Neuronal stem cell (in vitro differentiated cells): ENCODE results near the gene KCTD19.

ENCODE experiments used
- DNase-seq: peaks from one replicate; pipeline ENCODE4 v3.0.0-alpha.2; 2013; ENCODE audit warnings: low spot score
- H2AFZ ChIP-seq: one replicate; pipeline ENCODE4 v1.6.1; 2013; ENCODE audit warnings: mild to moderate bottlenecking, low read length, inconsistent platforms
- H2AK5ac ChIP-seq: 2 replicates; pipeline ENCODE4 v1.6.1; 2013; ENCODE audit warnings: low read depth, mild to moderate bottlenecking, inconsistent platforms, low read length, moderate library complexity, mixed read lengths
- H2BK120ac ChIP-seq: 2 replicates; pipeline ENCODE4 v1.6.1; 2013; ENCODE audit warnings: low read depth, mild to moderate bottlenecking, inconsistent platforms, low read length, moderate library complexity, mixed read lengths
- H2BK12ac ChIP-seq: one replicate; pipeline ENCODE4 v1.6.1; 2013; ENCODE audit warnings: low read length, inconsistent platforms
- H2BK15ac ChIP-seq: 2 replicates; pipeline ENCODE4 v1.6.1; 2013; ENCODE audit warnings: mild to moderate bottlenecking, low read length, inconsistent platforms, mixed read lengths
- H2BK5ac ChIP-seq: one replicate; pipeline ENCODE4 v1.6.1; 2013; ENCODE audit warnings: inconsistent platforms, mild to moderate bottlenecking, low read length, moderate library complexity
- H3K14ac ChIP-seq: one replicate; pipeline ENCODE4 v1.6.1; 2013; ENCODE audit warnings: low read length, inconsistent platforms
- H3K18ac ChIP-seq: 2 replicates; pipeline ENCODE4 v1.6.1; 2013; ENCODE audit warnings: low read length, inconsistent platforms
- H3K23ac ChIP-seq: 2 replicates; pipeline ENCODE4 v1.6.1; 2013; ENCODE audit warnings: low read depth, mild to moderate bottlenecking, mixed read lengths, low read length, inconsistent platforms; ENCODE audit not compliant: poor library complexity
- H3K27ac ChIP-seq: replicated peaks from 3 replicates; pipeline ENCODE4 v1.5.1; 2013; ENCODE audit warnings: low read length, inconsistent platforms
- H3K27me3 ChIP-seq, 3 experiments: 2 replicates each; pipeline ENCODE4 v1.6.1; 2013; ENCODE audit warnings: low read length in 3 of 3, mild to moderate bottlenecking in 2 of 3, inconsistent platforms in 1 of 3, low read depth in 1 of 3, mixed read lengths in 1 of 3, moderate library complexity in 1 of 3; ENCODE audit not compliant: control insufficient read depth in 3 of 3, insufficient read depth in 3 of 3
- H3K36me3 ChIP-seq, 2 donors: replicated peaks in 1 of 2; 2 replicates each; pipeline ENCODE4 v1.6.1; 2013; ENCODE audit warnings: low read length in 2 of 2; ENCODE audit not compliant: control insufficient read depth in 2 of 2, insufficient read depth in 2 of 2
- H3K4ac ChIP-seq: 2 replicates; pipeline ENCODE4 v1.6.1; 2013; ENCODE audit warnings: inconsistent platforms, mild to moderate bottlenecking, low read length, moderate library complexity
- H3K4me1 ChIP-seq, 2 donors: 1 replicate in 1 of 2; 2 replicates in 1 of 2; pipeline ENCODE4 v1.6.1; 2013; ENCODE audit warnings: low read length in 2 of 2, low read depth in 1 of 2; ENCODE audit not compliant: control insufficient read depth in 2 of 2, insufficient read depth in 1 of 2
- H3K4me2 ChIP-seq: one replicate; pipeline ENCODE4 v1.6.1; 2013; ENCODE audit warnings: mild to moderate bottlenecking, low read length, inconsistent platforms; ENCODE audit not compliant: insufficient read depth, poor library complexity, severe bottlenecking
- H3K4me3 ChIP-seq, 2 donors: 2 replicates each; pipeline ENCODE4 v1.5.1; 2013; ENCODE audit warnings: low read length in 2 of 2, mild to moderate bottlenecking in 2 of 2, inconsistent platforms in 1 of 2, moderate library complexity in 1 of 2
- H3K79me1 ChIP-seq: one replicate; pipeline ENCODE4 v1.6.1; 2013; ENCODE audit warnings: low read depth, mild to moderate bottlenecking, inconsistent platforms, low read length, moderate library complexity
- H3K9ac ChIP-seq: one replicate; pipeline ENCODE4 v1.6.1; 2013; ENCODE audit warnings: mild to moderate bottlenecking, low read depth, low read length, inconsistent platforms; ENCODE audit not compliant: poor library complexity
- H3K9me3 ChIP-seq, 2 donors: replicated peaks in 1 of 2; 2 replicates each; pipeline versions ENCODE3 to v1.6.1; 2013; ENCODE audit warnings: low read length in 2 of 2, mild to moderate bottlenecking in 2 of 2, inconsistent platforms in 1 of 2, low read depth in 1 of 2, mixed read lengths in 1 of 2, moderate library complexity in 1 of 2; ENCODE audit not compliant: control insufficient read depth in 2 of 2, insufficient read depth in 1 of 2
- H4K8ac ChIP-seq: one replicate; pipeline ENCODE4 v1.6.1; 2013; ENCODE audit warnings: low read depth, mild to moderate bottlenecking, inconsistent platforms, low read length, moderate library complexity
- H4K91ac ChIP-seq: one replicate; pipeline ENCODE4 v1.6.1; 2013; ENCODE audit warnings: low read length, low read depth, mild to moderate bottlenecking, inconsistent platforms; ENCODE audit not compliant: poor library complexity
- WGBS, 2 donors: extraction: QIAGEN DNeasy Blood & Tissue Kit; methylation state at CpG; one replicate each; pipeline ENCODE4 v1.1.7; 2013; ENCODE audit warnings: missing lambda C conversion rate in 2 of 2, mixed read lengths in 1 of 2; ENCODE audit not compliant: insufficient read length in 2 of 2, insufficient replicate concordance in 1 of 2; ENCODE audit errors: extremely low coverage in 2 of 2; 5-methylcytosine and 5-hydroxymethylcytosine counted together

Gene KCTD19

DNA sequence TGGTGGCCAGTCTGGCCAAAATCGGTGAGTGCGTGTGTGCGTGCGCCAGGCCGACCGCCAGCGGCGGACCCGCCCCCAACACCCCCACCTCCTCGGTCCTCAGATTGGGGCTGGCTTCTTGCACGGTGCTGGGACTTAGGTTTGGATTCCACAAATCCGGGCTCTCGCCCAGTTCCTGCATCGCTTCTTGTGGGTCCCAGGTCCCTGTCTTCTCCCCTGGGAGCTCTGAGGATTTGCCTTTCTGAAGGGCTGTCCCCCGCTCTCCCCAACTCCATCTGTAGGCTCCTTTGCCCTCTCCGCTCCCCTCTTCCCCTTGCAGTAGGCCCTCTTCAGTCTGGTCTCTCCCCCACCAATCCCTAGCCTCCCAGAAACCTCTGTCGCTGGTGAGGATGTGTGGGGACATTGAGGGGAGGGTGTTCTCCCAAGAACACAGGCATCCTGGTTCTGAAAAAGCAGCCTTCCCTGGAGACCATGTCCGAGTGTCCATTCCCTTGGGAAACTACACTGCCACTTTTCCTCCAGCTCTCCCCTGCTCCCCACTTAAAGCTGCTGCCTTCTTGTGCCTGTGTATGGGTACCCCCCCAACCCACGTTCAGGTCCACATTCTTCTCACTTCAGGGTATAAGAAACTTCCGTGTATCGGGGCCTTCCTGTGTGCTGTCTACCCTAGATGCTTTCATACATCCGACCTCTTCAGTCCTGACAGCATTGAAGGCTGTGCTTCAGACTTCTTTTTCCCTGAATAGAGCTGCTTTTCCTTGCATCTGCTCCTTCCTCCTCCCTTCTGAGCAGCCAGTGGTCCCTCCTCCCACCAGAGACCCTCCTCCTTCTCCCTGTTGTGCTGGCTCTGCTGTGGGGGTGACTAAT, 77.1 kb downstream of the KCTD19 start:
- Histone ChIP-seq H3K9ac (peak overlapping the region; percentile 93), H3K36me3 (no peaks in the 10 kb centered on the region), H3K79me1 (no peaks in the 10 kb centered on the region), H4K91ac (no peak overlapping the region), H3K4ac (no peak overlapping the region), H2BK5ac (peak overlapping the region; percentile 62), H4K8ac (no peak overlapping the region), H2BK15ac (peak overlapping the region; percentile 86), H3K9me3 (no peaks in the 10 kb centered on the region), H3K4me1 (peaks cover 27 to 29% of the 10 kb centered on the region in 2 donors), H3K4me3 (peak overlapping the region; percentile 80 to 86), H3K27me3 (peaks cover 0 to 30% (median 7%) of the 10 kb centered on the region in 3 experiments), H2BK120ac (no peak overlapping the region), H3K23ac (peak overlapping the region; percentile 34), H3K18ac (peak overlapping the region; percentile 88), H3K4me2 (peak overlapping the region; percentile 99), H2AFZ (peak overlapping the region; percentile 96), H3K27ac (no peak overlapping the region), H3K14ac (peak overlapping the region; percentile 73), H2BK12ac (peak overlapping the region; percentile 24), H2AK5ac (peak overlapping the region; percentile 8)
- no peak for DNase-seq
- WGBS, 2 donors = no CpG with 5 or more reads among the region's 22 CpGs

DNA sequence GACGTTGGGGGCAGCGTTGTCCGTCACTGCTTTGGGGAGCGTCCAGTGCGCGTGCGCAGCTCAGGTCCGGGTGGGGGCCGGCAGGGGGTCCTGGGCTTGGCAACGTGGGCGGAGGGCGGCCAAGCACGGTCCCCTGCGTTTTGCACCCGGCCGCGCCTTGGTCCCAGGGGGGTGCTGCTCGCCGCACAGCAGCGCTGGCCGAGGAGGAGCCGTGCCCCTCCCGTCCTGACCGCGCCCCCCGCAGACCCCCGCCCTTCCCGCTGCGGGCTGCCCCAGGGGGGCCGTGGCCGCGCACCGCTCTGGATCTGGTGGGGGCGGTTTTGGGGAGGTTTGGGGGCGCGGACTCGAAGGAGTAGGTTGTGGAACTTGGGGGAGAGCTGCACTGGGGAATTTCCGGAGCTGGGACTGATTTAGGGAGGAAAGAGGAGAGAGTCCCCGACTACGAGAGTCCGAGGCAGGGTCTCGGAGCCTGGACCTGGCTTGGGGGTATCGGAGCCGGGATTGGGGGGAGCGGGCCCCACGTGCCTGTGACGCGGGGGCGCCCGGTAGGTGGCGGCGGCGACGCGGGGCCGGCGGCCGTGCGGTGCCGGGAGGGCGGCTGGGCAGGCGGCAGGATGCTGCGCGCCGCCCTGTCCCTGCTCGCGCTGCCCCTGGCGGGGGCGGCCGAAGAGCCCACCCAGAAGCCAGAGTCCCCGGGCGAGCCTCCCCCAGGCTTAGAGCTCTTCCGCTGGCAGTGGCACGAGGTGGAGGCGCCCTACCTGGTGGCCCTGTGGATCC, 78.0 kb downstream of the KCTD19 start, which contains the start of gene SLC9A5:
SLC9A5 (plus strand) TSS at position 579 of the 777 bp plus-strand sequence; CDS start at position 615, 36 bp downstream.
- Histone ChIP-seq H4K8ac (peak within 1 kb of the TSS; percentile 1), H2BK5ac (peak within 1 kb of the TSS; percentile 62), H3K23ac (peak within 1 kb of the TSS; percentile 34), H3K4me2 (peak within 1 kb of the TSS; percentile 99), H3K27ac (no peak within 1 kb of the TSS), H2BK15ac (peak within 1 kb of the TSS; percentile 86), H3K18ac (peak within 1 kb of the TSS; percentile 88), H3K27me3 (peaks cover 0 to 30% (median 7%) of the 10 kb centered on the region in 3 experiments), H3K9ac (peak within 1 kb of the TSS; percentile 93), H2BK12ac (peak within 1 kb of the TSS; percentile 7), H2AK5ac (peak within 1 kb of the TSS; percentile 17), H2BK120ac (no peak within 1 kb of the TSS), H3K4me3 (peak within 1 kb of the TSS; percentile 80 to 86), H3K4ac (no peak within 1 kb of the TSS), H3K9me3 (no peaks in the 10 kb centered on the region), H2AFZ (peak within 1 kb of the TSS; percentile 96), H3K79me1 (no peaks in the 10 kb centered on the region), H3K14ac (peak within 1 kb of the TSS; percentile 73), H3K4me1 (peaks cover 27 to 29% of the 10 kb centered on the region in 2 donors), H3K36me3 (no peaks in the 10 kb centered on the region), H4K91ac (no peak within 1 kb of the TSS)
- DNase-seq = no peak
- no CpG with 5 or more reads among the region's 75 CpGs for WGBS, 2 donors

GRCh38 chr16:67248073-67248400, 78.5 kb downstream of the KCTD19 start:
- H3K9ac ChIP-seq = peak overlapping the region; percentile 93

More at GRCh38 chr16:67248073-67248400, 78.5 kb downstream of the KCTD19 start:
- H3K27ac ChIP-seq = no peak overlapping the region
- no peaks in the 10 kb centered on the region for H3K9me3 ChIP-seq
- H3K14ac ChIP-seq = no peak overlapping the region
- no CpG with 5 or more reads among the region's 7 CpGs for WGBS, 2 donors
- H4K91ac ChIP-seq = no peak overlapping the region
- DNase-seq = no peak
- no peak overlapping the region for H4K8ac ChIP-seq
- peak overlapping the region; percentile 7 for H2BK12ac ChIP-seq
- H3K23ac ChIP-seq = no peak overlapping the region
- H2AK5ac ChIP-seq = peak overlapping the region; percentile 17
- peak overlapping the region; percentile 86 for H2BK15ac ChIP-seq
- no peak overlapping the region for H3K4ac ChIP-seq
- no peaks in the 10 kb centered on the region for H3K79me1 ChIP-seq
- no peak overlapping the region for H2BK5ac ChIP-seq
- H3K4me1 ChIP-seq = peaks cover 27 to 29% of the 10 kb centered on the region in 2 donors
- H3K27me3 ChIP-seq = peaks cover 0 to 30% (median 7%) of the 10 kb centered on the region in 3 experiments
- H3K18ac ChIP-seq = peak overlapping the region; percentile 88
- no peak overlapping the region for H2BK120ac ChIP-seq
- peak overlapping the region; percentile 99 for H3K4me2 ChIP-seq
- H3K4me3 ChIP-seq = peak overlapping the region; percentile 80 to 86
- H2AFZ ChIP-seq = peak overlapping the region; percentile 96
- H3K36me3 ChIP-seq = no peaks in the 10 kb centered on the region
